ENCODE measurements around the gene ZSCAN25. TPM values are rescaled to one million over a fixed set of nuclear protein-coding genes. Genes with fewer than 3 reads are reported as not detected.

The ZSCAN25 gene
- total and polyA plus RNA-seq, 2 of the 13 experiments (the other 11 are each of a cell fraction or from before 2014, with no cell fraction given), result 12.1 to 16.8 TPM

DNA sequence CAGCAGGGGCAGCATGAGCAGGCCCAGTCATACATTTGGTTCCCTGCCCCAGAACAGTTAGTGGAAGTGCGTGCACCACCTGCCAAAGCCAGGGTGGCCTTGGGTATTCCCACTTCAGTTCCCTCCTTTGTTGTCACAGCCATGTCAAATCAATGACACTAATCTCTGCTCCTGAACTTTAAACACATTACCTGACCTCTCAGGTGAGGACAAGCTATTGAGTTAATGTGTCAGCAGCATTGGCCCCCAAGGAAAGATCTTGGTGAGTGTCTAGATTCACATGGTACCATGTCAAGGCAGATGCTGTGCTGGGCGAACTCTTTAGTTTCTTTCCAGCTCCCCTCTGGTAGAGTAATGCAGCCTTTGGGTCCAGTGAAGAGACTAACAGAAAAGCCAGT is 60.9 kb downstream of the ZSCAN25 start (continued):
- TF ChIP-seq ZNF766 (CRISPR knock-in tag; IDR thresholded peaks at IDR 0.05; ENCODE audit: borderline replicate concordance), result peak; percentile 48; the same call in 1 of the 2 replicates
- TF ChIP-seq NR2F1 (CRISPR knock-in tag; IDR thresholded peaks at IDR 0.05), result peak; percentile 84 to 93
- TF ChIP-seq ZNF7 (CRISPR knock-in tag; IDR thresholded peaks at IDR 0.05), result no peak
- TF ChIP-seq NFATC3 (CRISPR knock-in tag; IDR thresholded peaks at IDR 0.05), result no peak
- TF ChIP-seq NAIF1 (CRISPR knock-in tag; IDR thresholded peaks at IDR 0.05; ENCODE audit: borderline replicate concordance), result no peak
- peak; percentile 96; the same call in 1 of the 2 replicates for TF ChIP-seq HMG20A (CRISPR knock-in tag; IDR thresholded peaks at IDR 0.05; ENCODE audit: borderline replicate concordance)
- no peak for TF ChIP-seq TRAFD1 (CRISPR knock-in tag; IDR thresholded peaks at IDR 0.05; ENCODE audit: borderline replicate concordance)
- TF ChIP-seq ZBTB7B (CRISPR knock-in tag; IDR thresholded peaks at IDR 0.05), result 0 out of 2 replicates have a peak, but pooled peaks have one; percentile 33
- TF ChIP-seq PHF5A (CRISPR knock-in tag; IDR thresholded peaks at IDR 0.05; ENCODE audit: low read depth, unreplicated experiment), result no peak
- no peak for TF ChIP-seq HNRNPLL (IDR thresholded peaks at IDR 0.05; ENCODE audit: low read depth, low read length, poor library complexity, severe bottlenecking)
- TF ChIP-seq ZFP36L1 (CRISPR knock-in tag; IDR thresholded peaks at IDR 0.05), result no peak
- no peak for TF ChIP-seq HOXA7 (CRISPR knock-in tag; IDR thresholded peaks at IDR 0.05)
- TF ChIP-seq DPF2 (CRISPR knock-in tag; IDR thresholded peaks at IDR 0.05; ENCODE audit: borderline replicate concordance, low read depth), result peak; percentile 70; the same call in 1 of the 2 replicates
- TF ChIP-seq, protein P1, sequence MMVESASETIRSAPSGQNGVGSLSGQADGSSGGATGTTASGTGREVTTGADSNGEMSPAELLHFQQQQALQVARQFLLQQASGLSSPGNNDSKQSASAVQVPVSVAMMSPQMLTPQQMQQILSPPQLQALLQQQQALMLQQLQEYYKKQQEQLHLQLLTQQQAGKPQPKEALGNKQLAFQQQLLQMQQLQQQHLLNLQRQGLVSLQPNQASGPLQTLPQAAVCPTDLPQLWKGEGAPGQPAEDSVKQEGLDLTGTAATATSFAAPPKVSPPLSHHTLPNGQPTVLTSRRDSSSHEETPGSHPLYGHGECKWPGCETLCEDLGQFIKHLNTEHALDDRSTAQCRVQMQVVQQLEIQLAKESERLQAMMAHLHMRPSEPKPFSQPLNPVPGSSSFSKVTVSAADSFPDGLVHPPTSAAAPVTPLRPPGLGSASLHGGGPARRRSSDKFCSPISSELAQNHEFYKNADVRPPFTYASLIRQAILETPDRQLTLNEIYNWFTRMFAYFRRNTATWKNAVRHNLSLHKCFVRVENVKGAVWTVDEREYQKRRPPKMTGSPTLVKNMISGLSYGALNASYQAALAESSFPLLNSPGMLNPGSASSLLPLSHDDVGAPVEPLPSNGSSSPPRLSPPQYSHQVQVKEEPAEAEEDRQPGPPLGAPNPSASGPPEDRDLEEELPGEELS (CRISPR knock-in tag; IDR thresholded peaks at IDR 0.05), result peak; percentile 85
- TF ChIP-seq, protein P2, sequence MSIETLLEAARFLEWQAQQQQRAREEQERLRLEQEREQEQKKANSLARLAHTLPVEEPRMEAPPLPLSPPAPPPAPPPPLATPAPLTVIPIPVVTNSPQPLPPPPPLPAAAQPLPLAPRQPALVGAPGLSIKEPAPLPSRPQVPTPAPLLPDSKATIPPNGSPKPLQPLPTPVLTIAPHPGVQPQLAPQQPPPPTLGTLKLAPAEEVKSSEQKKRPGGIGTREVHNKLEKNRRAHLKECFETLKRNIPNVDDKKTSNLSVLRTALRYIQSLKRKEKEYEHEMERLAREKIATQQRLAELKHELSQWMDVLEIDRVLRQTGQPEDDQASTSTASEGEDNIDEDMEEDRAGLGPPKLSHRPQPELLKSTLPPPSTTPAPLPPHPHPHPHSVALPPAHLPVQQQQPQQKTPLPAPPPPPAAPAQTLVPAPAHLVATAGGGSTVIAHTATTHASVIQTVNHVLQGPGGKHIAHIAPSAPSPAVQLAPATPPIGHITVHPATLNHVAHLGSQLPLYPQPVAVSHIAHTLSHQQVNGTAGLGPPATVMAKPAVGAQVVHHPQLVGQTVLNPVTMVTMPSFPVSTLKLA (IDR thresholded peaks at IDR 0.05), result no peak
- TF ChIP-seq TRIM24 (CRISPR knock-in tag; IDR thresholded peaks at IDR 0.05), result no peak
- peak; percentile 62; the same call in 1 of the 2 replicates for TF ChIP-seq ZSCAN25 (CRISPR knock-in tag; IDR thresholded peaks at IDR 0.05)
- TF ChIP-seq RARG (CRISPR knock-in tag; IDR thresholded peaks at IDR 0.05; ENCODE audit: low read depth), result no peak
- TF ChIP-seq SNRNP70 (IDR thresholded peaks at IDR 0.05; ENCODE audit: low read depth, low read length), result no peak
- peak; percentile 62; the same call in 1 of the 2 replicates for TF ChIP-seq ZNF232 (CRISPR knock-in tag; IDR thresholded peaks at IDR 0.05; ENCODE audit: borderline replicate concordance)
- TF ChIP-seq ATF3 (CRISPR knock-in tag; IDR thresholded peaks at IDR 0.05), result no peak
- TF ChIP-seq TCF12 (IDR thresholded peaks at IDR 0.05), result no peak
- peak; percentile 68; the same call in 1 of the 2 replicates for TF ChIP-seq TCF12 (CRISPR knock-in tag; IDR thresholded peaks at IDR 0.05)
- no peak for TF ChIP-seq ATF7 (IDR thresholded peaks at IDR 0.05)
- no peak for TF ChIP-seq ATF7 (CRISPR knock-in tag; IDR thresholded peaks at IDR 0.05)
- peak; percentile 63; the same call in 1 of the 2 replicates for TF ChIP-seq NCOR1 (IDR thresholded peaks at IDR 0.05; ENCODE audit: borderline replicate concordance, low read length)
- TF ChIP-seq ZNF746 (CRISPR knock-in tag; IDR thresholded peaks at IDR 0.05), result peak; percentile 87
- 0 out of 2 replicates have a peak, but pooled peaks have one; percentile 43 for TF ChIP-seq ZSCAN9 (CRISPR knock-in tag; IDR thresholded peaks at IDR 0.05; ENCODE audit: borderline replicate concordance)

Data from HepG2 (cell line).